Measurements from ENCODE around the gene EOLA2. TPM values are rescaled to one million over a fixed set of nuclear protein-coding genes. Genes with fewer than 3 reads are reported as not detected.
A peak's percentile ranks its signal among the peaks of the same experiment; 100 is the strongest.

The EOLA2 gene
- total RNA-seq, 6 experiments from 2014 or later: 30.1 to 36.7 (median 31.4) TPM

- Mint-ChIP-seq H3K4me1 (ENCODE audit: low read depth) (peaks cover 6% of the 10 kb centered on the region; the same call in 1 of the 2 replicates), H3K36me3 (ENCODE audit: low read depth) (no peaks in the 10 kb centered on the region), H3K4me3 (no peak overlapping the region), H3K27ac (no peak overlapping the region), H3K9me3 (no peaks in the 10 kb centered on the region), H3K27me3 (ENCODE audit: insufficient read depth) (no peaks in the 10 kb centered on the region)
- TF ChIP-seq CTCF (IDR thresholded peaks at IDR 0.05): peak; percentile 83
- DNase-seq: peak; percentile 28
These were observed 24.8 kb upstream of the EOLA2 start for GRCh38 chrX:149962859-149963757.

- peaks cover 11% of the 10 kb centered on the region for H3K4me1 Mint-ChIP-seq (ENCODE audit: low read depth)
- no peak overlapping the region for H3K27ac Mint-ChIP-seq
- no peaks in the 10 kb centered on the region for H3K27me3 Mint-ChIP-seq (ENCODE audit: insufficient read depth)
- no peaks in the 10 kb centered on the region for H3K36me3 Mint-ChIP-seq (ENCODE audit: low read depth)
- no peak for TF ChIP-seq CTCF (IDR thresholded peaks at IDR 0.05)
- no peaks in the 10 kb centered on the region for H3K9me3 Mint-ChIP-seq
- DNase-seq: no peak
- H3K4me3 Mint-ChIP-seq: no peak overlapping the region
These were observed 23.7 kb upstream of the EOLA2 start for GRCh38 chrX:149962010-149962409.

- H3K27ac Mint-ChIP-seq: no peak overlapping the region
- no peaks in the 10 kb centered on the region for H3K27me3 Mint-ChIP-seq (ENCODE audit: insufficient read depth)
- H3K36me3 Mint-ChIP-seq (ENCODE audit: low read depth): no peaks in the 10 kb centered on the region
- H3K9me3 Mint-ChIP-seq: no peaks in the 10 kb centered on the region
- no peak for DNase-seq
- H3K4me1 Mint-ChIP-seq (ENCODE audit: low read depth): peaks cover 11% of the 10 kb centered on the region
- no peak overlapping the region for H3K4me3 Mint-ChIP-seq
- no peak for TF ChIP-seq CTCF (IDR thresholded peaks at IDR 0.05)
These were observed 23.3 kb upstream of the EOLA2 start for GRCh38 chrX:149961572-149961971.

- Mint-ChIP-seq H3K27me3 (ENCODE audit: insufficient read depth) (no peaks in the 10 kb centered on the region), H3K36me3 (ENCODE audit: low read depth) (no peaks in the 10 kb centered on the region), H3K4me1 (ENCODE audit: low read depth) (peaks cover 10% of the 10 kb centered on the region), H3K27ac (no peak overlapping the region), H3K9me3 (no peaks in the 10 kb centered on the region), H3K4me3 (no peak overlapping the region)
- DNase-seq: peak; percentile 55
- TF ChIP-seq CTCF (IDR thresholded peaks at IDR 0.05): peak; percentile 72
These were observed 12.4 kb upstream of the EOLA2 start for GRCh38 chrX:149950681-149951080.

- peak overlapping the region; percentile 21; the same call in 1 of the 2 replicates for H3K27ac Mint-ChIP-seq
These were observed 11.6 kb upstream of the EOLA2 start for GRCh38 chrX:149949743-149950436.

More at GRCh38 chrX:149949743-149950436, 11.6 kb upstream of the EOLA2 start:
- Mint-ChIP-seq H3K4me1 (ENCODE audit: low read depth) (peaks cover 10% of the 10 kb centered on the region), H3K36me3 (ENCODE audit: low read depth) (no peaks in the 10 kb centered on the region), H3K9me3 (no peaks in the 10 kb centered on the region), H3K27me3 (ENCODE audit: insufficient read depth) (no peaks in the 10 kb centered on the region), H3K4me3 (no peak overlapping the region)
- TF ChIP-seq CTCF (IDR thresholded peaks at IDR 0.05): no peak
- no peak for DNase-seq
